HUES48 (cell line): ENCODE data around the gene PLEKHG7.

Experiments used
- H3K27ac ChIP-seq: one replicate; pipeline ENCODE4 v1.7.0; 2013; ENCODE audit warnings: low read depth, low read length, inconsistent platforms
- H3K27me3 ChIP-seq: 2 replicates; pipeline ENCODE4 v1.6.1; 2013; ENCODE audit warnings: mild to moderate bottlenecking, low read length; ENCODE audit not compliant: control insufficient read depth, insufficient read depth
- H3K36me3 ChIP-seq: 2 replicates; pipeline ENCODE4 v1.6.1; 2013; ENCODE audit warnings: low read length; ENCODE audit not compliant: control insufficient read depth, insufficient read depth
- H3K4me1 ChIP-seq: 2 replicates; pipeline ENCODE4 v1.6.1; 2013; ENCODE audit warnings: mild to moderate bottlenecking, low read length; ENCODE audit not compliant: control insufficient read depth, insufficient read depth
- H3K4me3 ChIP-seq: 2 replicates; pipeline ENCODE4 v1.5.1; 2013; ENCODE audit warnings: mild to moderate bottlenecking, low read depth, low read length
- H3K9ac ChIP-seq: 2 replicates; pipeline ENCODE4 v1.6.1; 2013; ENCODE audit warnings: mild to moderate bottlenecking, low read depth, low read length, moderate library complexity
- H3K9me3 ChIP-seq: 2 replicates; pipeline ENCODE4 v1.6.1; 2013; ENCODE audit warnings: low read length; ENCODE audit not compliant: control insufficient read depth, insufficient read depth

Gene PLEKHG7

DNA sequence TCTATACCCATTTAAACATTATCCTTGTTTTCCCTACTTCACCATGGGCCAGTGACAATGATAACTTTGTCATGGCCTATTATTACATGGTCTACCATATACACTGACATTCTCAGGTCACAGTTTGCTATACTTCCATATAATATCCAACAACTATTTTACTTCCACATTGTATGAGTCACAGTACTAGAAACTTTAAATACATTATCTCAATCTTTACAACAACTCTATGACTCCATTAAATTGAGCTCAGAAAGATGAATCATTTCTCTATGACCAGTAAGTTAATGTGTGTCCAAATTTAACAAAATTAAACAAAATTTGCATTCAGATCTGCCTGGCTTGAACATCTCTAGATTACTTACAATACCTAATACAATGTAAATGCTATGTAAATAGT lies 93.9 kb downstream of the PLEKHG7 start:
- Histone ChIP-seq H3K27me3 (no peaks in the 10 kb centered on the region), H3K4me3 (no peak overlapping the region), H3K9me3 (no peaks in the 10 kb centered on the region), H3K36me3 (peaks cover 21% of the 10 kb centered on the region), H3K9ac (no peak overlapping the region), H3K27ac (no peak overlapping the region), H3K4me1 (no peaks in the 10 kb centered on the region)

GRCh38 chr12:92802906-92803305 lies 100.1 kb downstream of the PLEKHG7 start:
- Histone ChIP-seq H3K27me3 (no peaks in the 10 kb centered on the region), H3K27ac (no peak overlapping the region), H3K36me3 (peaks cover 27% of the 10 kb centered on the region), H3K9me3 (no peaks in the 10 kb centered on the region), H3K4me1 (no peaks in the 10 kb centered on the region), H3K9ac (no peak overlapping the region), H3K4me3 (no peak overlapping the region)

- Histone ChIP-seq H3K36me3 (peaks cover 30% of the 10 kb centered on the region), H3K9me3 (no peaks in the 10 kb centered on the region), H3K4me1 (no peaks in the 10 kb centered on the region), H3K27ac (no peak overlapping the region), H3K9ac (no peak overlapping the region), H3K27me3 (no peaks in the 10 kb centered on the region), H3K4me3 (no peak overlapping the region)
These were observed 101.1 kb downstream of the PLEKHG7 start for GRCh38 chr12:92803903-92804302.

DNA sequence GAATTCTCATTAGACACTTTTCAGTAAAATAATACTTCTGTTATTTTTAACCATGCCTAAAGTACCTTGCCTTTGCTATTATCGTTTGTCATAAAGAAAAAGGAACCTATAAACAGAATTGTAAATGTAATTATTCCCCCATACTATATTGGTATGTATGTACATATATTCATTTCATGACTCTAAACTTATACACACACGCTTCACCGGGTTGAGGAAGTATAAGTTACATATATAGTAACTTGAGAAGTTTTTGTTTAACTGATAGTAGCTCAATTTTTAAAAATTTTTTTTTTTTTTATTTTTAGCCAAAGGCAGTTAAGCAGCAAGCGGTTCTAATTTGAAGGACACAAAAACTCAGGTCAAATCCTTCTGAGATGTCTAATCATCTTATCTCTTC lies 107.6 kb downstream of the PLEKHG7 start:
- Histone ChIP-seq H3K4me3 (no peak overlapping the region), H3K9me3 (no peaks in the 10 kb centered on the region), H3K36me3 (peaks cover 25% of the 10 kb centered on the region; the same call in 1 of the 2 replicates)

GRCh38 chr12:92814584-92814983 lies 111.8 kb downstream of the PLEKHG7 start:
- no peaks in the 10 kb centered on the region for H3K27me3 ChIP-seq
- H3K4me1 ChIP-seq = no peaks in the 10 kb centered on the region
- peaks cover 16% of the 10 kb centered on the region; the same call in 1 of the 2 replicates for H3K36me3 ChIP-seq
- no peak overlapping the region for H3K9ac ChIP-seq
- no peak overlapping the region for H3K4me3 ChIP-seq
- no peak overlapping the region for H3K27ac ChIP-seq
- H3K9me3 ChIP-seq = no peaks in the 10 kb centered on the region

More for the DNA sequence above, 107.6 kb downstream of the PLEKHG7 start:
- H3K27me3 ChIP-seq = no peaks in the 10 kb centered on the region
- H3K27ac ChIP-seq = no peak overlapping the region
- H3K4me1 ChIP-seq = no peaks in the 10 kb centered on the region
- no peak overlapping the region for H3K9ac ChIP-seq

GRCh38 chr12:92821142-92821541 lies 118.4 kb downstream of the PLEKHG7 start:
- Histone ChIP-seq H3K9me3 (no peaks in the 10 kb centered on the region), H3K9ac (no peak overlapping the region), H3K4me1 (no peaks in the 10 kb centered on the region), H3K27ac (no peak overlapping the region), H3K36me3 (peaks cover 5% of the 10 kb centered on the region; the same call in 1 of the 2 replicates), H3K4me3 (no peak overlapping the region), H3K27me3 (no peaks in the 10 kb centered on the region)
